ENCODE data around the gene ACOT13. TPM values are rescaled to one million over a fixed set of nuclear protein-coding genes. Genes with fewer than 3 reads are reported as not detected.
"Not testable (repeated sequence)": the region's sequence is repeated elsewhere in the genome, so short reads cannot be mapped to it uniquely, and the experiment has no call there.

Gene ACOT13
- total RNA-seq, 1 experiment from 2014 or later, result 31.4 TPM

GRCh38 chr6:24668997-24669361 is 2.1 kb downstream of the ACOT13 start:
- intact Hi-C loops (cut with micrococcal nuclease), result no loop called here
- BruUV-seq (replicated peaks), result no TSS peak
- Mint-ChIP-seq H3K4me1 (ENCODE audit: insufficient read depth, unreplicated experiment) (peaks cover 15% of the 10 kb centered on the region), H3K27ac (ENCODE audit: low read depth, unreplicated experiment) (no peak overlapping the region), H3K27me3 (ENCODE audit: insufficient read depth, unreplicated experiment) (no peaks in the 10 kb centered on the region), H3K4me3 (ENCODE audit: unreplicated experiment) (peak overlapping the region; percentile 94), H3K36me3 (ENCODE audit: insufficient read depth, unreplicated experiment) (peaks cover 10% of the 10 kb centered on the region), H3K9me3 (ENCODE audit: unreplicated experiment) (no peaks in the 10 kb centered on the region)
- CTCF ChIA-PET, result interaction anchor here (0.6 to 1.8 kb wide), 4 partner anchors 27 to 148 kb away, joined by 3 to 5 read pairs (median 4); no protein-coding TSS in a partner anchor
- DNase-seq (ENCODE audit: unreplicated experiment), result no peak
- POLR2A ChIA-PET, result interaction anchor here (0.9 to 1.2 kb wide), 2 partner anchors 23 to 33 kb away, joined by 3 read pairs; partner anchors contain the start of gene KIAA0319
- no peak for TF ChIP-seq CTCF (IDR thresholded peaks at IDR 0.05; ENCODE audit: unreplicated experiment)

- H3K36me3 Mint-ChIP-seq (ENCODE audit: insufficient read depth, unreplicated experiment); H3K4me1 Mint-ChIP-seq (ENCODE audit: insufficient read depth, unreplicated experiment); H3K27ac Mint-ChIP-seq (ENCODE audit: low read depth, unreplicated experiment); H3K9me3 Mint-ChIP-seq (ENCODE audit: unreplicated experiment); H3K4me3 Mint-ChIP-seq (ENCODE audit: unreplicated experiment); intact Hi-C loops (cut with micrococcal nuclease); CTCF ChIA-PET; H3K27me3 Mint-ChIP-seq (ENCODE audit: insufficient read depth, unreplicated experiment); DNase-seq (ENCODE audit: unreplicated experiment); BruUV-seq (replicated peaks): not testable (repeated sequence)
- POLR2A ChIA-PET, result interaction anchor here (0.8 kb wide), 1 partner anchor 26 kb away, joined by 4 read pairs; no protein-coding TSS in a partner anchor
Measured at GRCh38 chr6:24670492-24670891, 3.6 kb downstream of the ACOT13 start.

GRCh38 chr6:24671077-24671476 is 4.2 kb downstream of the ACOT13 start:
- H3K27me3 Mint-ChIP-seq (ENCODE audit: insufficient read depth, unreplicated experiment); H3K9me3 Mint-ChIP-seq (ENCODE audit: unreplicated experiment); H3K4me1 Mint-ChIP-seq (ENCODE audit: insufficient read depth, unreplicated experiment); CTCF ChIA-PET; BruUV-seq (replicated peaks); intact Hi-C loops (cut with micrococcal nuclease); H3K36me3 Mint-ChIP-seq (ENCODE audit: insufficient read depth, unreplicated experiment); H3K27ac Mint-ChIP-seq (ENCODE audit: low read depth, unreplicated experiment); DNase-seq (ENCODE audit: unreplicated experiment); H3K4me3 Mint-ChIP-seq (ENCODE audit: unreplicated experiment): not testable (repeated sequence)
- POLR2A ChIA-PET, result interaction anchor here (0.8 kb wide), 1 partner anchor 27 kb away, joined by 4 read pairs; no protein-coding TSS in a partner anchor

- CTCF ChIA-PET, result no interaction called here
- Mint-ChIP-seq H3K27me3 (ENCODE audit: insufficient read depth, unreplicated experiment) (no peaks in the 10 kb centered on the region), H3K4me3 (ENCODE audit: unreplicated experiment) (no peak overlapping the region), H3K27ac (ENCODE audit: low read depth, unreplicated experiment) (no peak overlapping the region), H3K4me1 (ENCODE audit: insufficient read depth, unreplicated experiment) (no peaks in the 10 kb centered on the region), H3K9me3 (ENCODE audit: unreplicated experiment) (no peaks in the 10 kb centered on the region), H3K36me3 (ENCODE audit: insufficient read depth, unreplicated experiment) (no peaks in the 10 kb centered on the region)
- DNase-seq (ENCODE audit: unreplicated experiment), result no peak
- no TSS peak for BruUV-seq (replicated peaks)
- intact Hi-C loops (cut with micrococcal nuclease), result no loop called here
- POLR2A ChIA-PET, result interaction anchor here (0.6 kb wide), 1 partner anchor 578 kb away, joined by 3 read pairs; no protein-coding TSS in a partner anchor
- TF ChIP-seq CTCF (IDR thresholded peaks at IDR 0.05; ENCODE audit: unreplicated experiment), result no peak
Measured at GRCh38 chr6:24672620-24673182, 5.8 kb downstream of the ACOT13 start.

- intact Hi-C loops (cut with micrococcal nuclease), result no loop called here
Measured at GRCh38 chr6:24673625-24674024, 6.7 kb downstream of the ACOT13 start.

GRCh38 chr6:24678792-24679352 is 12.0 kb downstream of the ACOT13 start:
- H3K9me3 Mint-ChIP-seq (ENCODE audit: unreplicated experiment); H3K27me3 Mint-ChIP-seq (ENCODE audit: insufficient read depth, unreplicated experiment); POLR2A ChIA-PET; intact Hi-C loops (cut with micrococcal nuclease); H3K4me3 Mint-ChIP-seq (ENCODE audit: unreplicated experiment); H3K36me3 Mint-ChIP-seq (ENCODE audit: insufficient read depth, unreplicated experiment); CTCF ChIA-PET; H3K27ac Mint-ChIP-seq (ENCODE audit: low read depth, unreplicated experiment); H3K4me1 Mint-ChIP-seq (ENCODE audit: insufficient read depth, unreplicated experiment); BruUV-seq (replicated peaks); DNase-seq (ENCODE audit: unreplicated experiment): not testable (repeated sequence)

More at GRCh38 chr6:24673625-24674024, 6.7 kb downstream of the ACOT13 start:
- Mint-ChIP-seq H3K27ac (ENCODE audit: low read depth, unreplicated experiment) (no peak overlapping the region), H3K4me3 (ENCODE audit: unreplicated experiment) (no peak overlapping the region), H3K4me1 (ENCODE audit: insufficient read depth, unreplicated experiment) (no peaks in the 10 kb centered on the region), H3K36me3 (ENCODE audit: insufficient read depth, unreplicated experiment) (no peaks in the 10 kb centered on the region), H3K27me3 (ENCODE audit: insufficient read depth, unreplicated experiment) (no peaks in the 10 kb centered on the region), H3K9me3 (ENCODE audit: unreplicated experiment) (no peaks in the 10 kb centered on the region)
- ChIA-PET POLR2A (no interaction called here), CTCF (interaction anchor here (1.4 kb wide), 1 partner anchor 149 kb away, joined by 4 read pairs; no protein-coding TSS in a partner anchor)
- DNase-seq (ENCODE audit: unreplicated experiment), result no peak
- BruUV-seq (replicated peaks), result no TSS peak
- TF ChIP-seq CTCF (IDR thresholded peaks at IDR 0.05; ENCODE audit: unreplicated experiment), result no peak

All from MCF 10A (cell line).